SK-N-SH (cell line): ENCODE data around the gene MICB. TPM values are rescaled to one million over a fixed set of nuclear protein-coding genes. Genes with fewer than 3 reads are reported as not detected.

ENCODE experiments used
- CTCF ChIA-PET: fragments of 300-600, 350-600 bp; formaldehyde crosslinking; extraction: SDS; loops from one replicate; lab custom pipeline; 2021; lab: Yijun Ruan, JAX
- POLR2A ChIA-PET: fragments of 350-600 bp; sonication (Branson Sonifier 250); formaldehyde crosslinking; extraction: SDS; loops from one replicate; lab custom pipeline; 2020; ENCODE audit warnings: antibody characterized with exemption, inconsistent platforms; lab: Yijun Ruan, JAX
- DNase-seq: peaks from one replicate; pipeline ENCODE4 v3.0.0; 2012
- H2AFZ ChIP-seq: fragments of 200-600 bp; sonication (generic); 2 replicates; pipeline ENCODE4 v1.8.1; 2016; ENCODE audit warnings: antibody characterized with exemption, mild to moderate bottlenecking, low read depth
- H3F3A ChIP-seq: fragments of 200-600 bp; sonication (generic); replicated peaks from 2 replicates; pipeline ENCODE3; 2016; ENCODE audit warnings: antibody characterized with exemption, mild to moderate bottlenecking; ENCODE audit not compliant: insufficient read depth
- H3K27ac ChIP-seq, 2 experiments: fragments of 200-500 bp in 1 of 2; fragments of 200-600 bp in 1 of 2; sonication (Bioruptor generic) in 1 of 2; sonication (generic), shearing (Covaris generic) in 1 of 2; 2 replicates each; pipeline versions ENCODE4 v1.5.1 to v1.6.1; 2014 to 2016; ENCODE audit warnings: low read depth in 2 of 2, inconsistent platforms in 1 of 2, low read length in 1 of 2, mild to moderate bottlenecking in 1 of 2, mixed read lengths in 1 of 2
- H3K27me3 ChIP-seq: fragments of 200-600 bp; sonication (generic), shearing (Covaris generic); 2 replicates; pipeline ENCODE4 v1.6.1; 2016; ENCODE audit warnings: mixed run types; ENCODE audit not compliant: insufficient read depth
- H3K36me3 ChIP-seq, 2 experiments: fragments of 200-500 bp in 1 of 2; fragments of 200-600 bp in 1 of 2; sonication (Bioruptor generic) in 1 of 2; sonication (generic) in 1 of 2; replicated peaks in 1 of 2; 2 replicates each; pipeline versions ENCODE3 to v1.5.1; 2014 to 2016; ENCODE audit warnings: low read length in 1 of 2, mild to moderate bottlenecking in 1 of 2; ENCODE audit not compliant: insufficient read depth in 2 of 2, control insufficient read depth in 1 of 2
- H3K4me1 ChIP-seq, 2 experiments: fragments of 200-500 bp in 1 of 2; fragments of 200-600 bp in 1 of 2; sonication (Bioruptor generic) in 1 of 2; sonication (generic), shearing (Covaris generic) in 1 of 2; 2 replicates each; pipeline versions ENCODE4 v1.5.1 to v1.6.1; 2014 to 2016; ENCODE audit warnings: low read depth in 1 of 2, low read length in 1 of 2, mixed run types in 1 of 2; ENCODE audit not compliant: insufficient read depth in 2 of 2, control insufficient read depth in 1 of 2
- H3K4me2 ChIP-seq: fragments of 200-600 bp; sonication (generic), shearing (Covaris generic); 2 replicates; pipeline ENCODE4 v1.6.1; 2017; ENCODE audit warnings: mixed run types
- H3K4me3 ChIP-seq, 2 experiments: fragments of 200-500 bp in 1 of 2; fragments of 200-600 bp in 1 of 2; sonication (Bioruptor generic) in 1 of 2; sonication (generic), shearing (Covaris generic) in 1 of 2; 2 replicates each; pipeline versions ENCODE4 v1.5.1 to v1.8.1; 2014 to 2016; ENCODE audit warnings: low read depth in 2 of 2, inconsistent platforms in 1 of 2, low read length in 1 of 2, mild to moderate bottlenecking in 1 of 2, mixed read lengths in 1 of 2, moderate library complexity in 1 of 2
- H3K79me2 ChIP-seq: fragments of 200-600 bp; sonication (generic); 2 replicates; pipeline ENCODE4 v1.8.1; 2017; ENCODE audit warnings: mild to moderate bottlenecking; ENCODE audit not compliant: insufficient read depth
- H3K9ac ChIP-seq: fragments of 200-600 bp; sonication (generic); 2 replicates; pipeline ENCODE4 v1.6.1; 2017; ENCODE audit warnings: mixed run types
- H3K9me2 ChIP-seq: fragments of 200-600 bp; sonication (generic); 2 replicates; pipeline ENCODE4 v1.6.1; 2017; ENCODE audit warnings: mixed run types
- H3K9me3 ChIP-seq: fragments of 200-600 bp; sonication (generic); 2 replicates; pipeline ENCODE4 v1.6.1; 2017; ENCODE audit warnings: mixed run types, mild to moderate bottlenecking, moderate library complexity
- H4K20me1 ChIP-seq: fragments of 200-600 bp; sonication (generic); 2 replicates; pipeline ENCODE4 v1.6.1; 2017; ENCODE audit warnings: mild to moderate bottlenecking, mixed run types; ENCODE audit not compliant: insufficient read depth
- GATA2 ChIP-seq: sonication (generic); formaldehyde crosslinking; IDR thresholded peaks from 2 replicates; pipeline ENCODE4 v1.5.0; 2020; ENCODE audit warnings: mild to moderate bottlenecking, missing genetic modification reagents
- NRF1 ChIP-seq: IDR thresholded peaks from 2 replicates; pipeline ENCODE4 v1.6.1; 2012; ENCODE audit warnings: low read depth, mild to moderate bottlenecking, low read length
- SIN3A ChIP-seq: IDR thresholded peaks from 2 replicates; pipeline ENCODE4 v1.6.1; 2012; ENCODE audit warnings: low read depth, mild to moderate bottlenecking, low read length, moderate library complexity, borderline replicate concordance
- TAF1 ChIP-seq: IDR thresholded peaks from 2 replicates; pipeline ENCODE4 v1.6.1; 2012; ENCODE audit warnings: low read depth, mild to moderate bottlenecking, low read length, moderate library complexity, borderline replicate concordance
- TEAD4 ChIP-seq: IDR thresholded peaks from 2 replicates; pipeline ENCODE4 v1.4.0; 2012; ENCODE audit warnings: mild to moderate bottlenecking, borderline replicate concordance; ENCODE audit not compliant: insufficient read depth
- WGBS: methylation state at CpG from one replicate; pipeline ENCODE4 v1.1.6; 2017; ENCODE audit warnings: low lambda C conversion rate; 5-methylcytosine and 5-hydroxymethylcytosine counted together
- polyA plus RNA-seq, 3 experiments: library from polyadenylated mRNA; depleted of rRNA; stranded (reverse); fragments of >200 nt; gene quantifications; 2 replicates each; pipeline ENCODE4 v1.2.3, GENCODE V29; 2012
- TF ChIP-seq, protein P1 (sequence below): IDR thresholded peaks from 2 replicates; pipeline ENCODE4; 2012
- TF ChIP-seq, protein P2 (sequence below): fragments of 150-350 bp; IDR thresholded peaks from 2 replicates; pipeline ENCODE4 v1.6.1; 2016; ENCODE audit warnings: mild to moderate bottlenecking, low read depth, low read length

MICB gene
- polyA plus RNA-seq, 1 of the 3 experiments (the other 2 are of a cell fraction), result 9.7 TPM

DNA sequence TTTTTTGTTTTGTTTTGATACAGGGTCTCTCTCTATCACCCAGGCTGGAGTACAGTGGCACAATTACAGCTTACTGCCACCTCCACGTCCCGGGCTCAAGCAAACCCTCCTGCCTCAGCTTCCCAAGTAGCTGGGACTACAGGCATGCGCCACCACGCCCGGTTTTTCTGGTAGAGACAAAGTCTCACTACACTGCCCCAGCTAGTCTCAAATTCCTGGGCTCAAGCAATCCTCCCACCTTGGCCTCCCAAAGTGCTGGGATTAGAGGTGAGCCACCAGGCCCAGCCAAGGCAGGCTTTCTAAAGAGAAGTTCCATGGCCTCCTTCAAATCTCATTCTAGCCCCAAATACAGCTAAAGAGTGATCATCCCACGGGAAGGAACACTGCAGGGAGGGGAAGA lies 36.1 kb downstream of the MICB start:
- POLR2A ChIA-PET, result interaction anchor here (1.0 kb wide), 1 partner anchor 8 kb away, joined by 3 read pairs; no protein-coding TSS in a partner anchor
- Histone ChIP-seq H3K9ac (no peak overlapping the region), H4K20me1 (peaks cover 77% of the 10 kb centered on the region), H3K4me2 (no peak overlapping the region), H3K4me1 (peaks cover 5 to 8% of the 10 kb centered on the region in 2 experiments; a peak in 3 of 4 replicates), H2AFZ (no peak overlapping the region), H3K36me3 (peaks cover 82 to 85% of the 10 kb centered on the region in 2 experiments), H3F3A (peaks cover 28% of the 10 kb centered on the region), H3K27me3 (no peaks in the 10 kb centered on the region), H3K9me3 (no peaks in the 10 kb centered on the region), H3K9me2 (no peaks in the 10 kb centered on the region), H3K79me2 (peaks cover 49% of the 10 kb centered on the region), H3K27ac (no peak overlapping the region; a peak in 1 of 4 replicates), H3K4me3 (no peak overlapping the region)
- 85% methylated on average over 6 of the region's 6 CpGs for WGBS
- CTCF ChIA-PET, result interaction anchor here (0.9 to 2.5 kb wide), 3 partner anchors 12 to 65 kb away, joined by 3 to 8 read pairs (median 3); partner anchors contain the start of gene ATP6V1G2
- no peak for DNase-seq
- TF ChIP-seq TEAD4, result no peak
- no peak for TF ChIP-seq GATA2
- TF ChIP-seq NRF1, result no peak
- TF ChIP-seq TAF1, result no peak
- TF ChIP-seq, protein P1, sequence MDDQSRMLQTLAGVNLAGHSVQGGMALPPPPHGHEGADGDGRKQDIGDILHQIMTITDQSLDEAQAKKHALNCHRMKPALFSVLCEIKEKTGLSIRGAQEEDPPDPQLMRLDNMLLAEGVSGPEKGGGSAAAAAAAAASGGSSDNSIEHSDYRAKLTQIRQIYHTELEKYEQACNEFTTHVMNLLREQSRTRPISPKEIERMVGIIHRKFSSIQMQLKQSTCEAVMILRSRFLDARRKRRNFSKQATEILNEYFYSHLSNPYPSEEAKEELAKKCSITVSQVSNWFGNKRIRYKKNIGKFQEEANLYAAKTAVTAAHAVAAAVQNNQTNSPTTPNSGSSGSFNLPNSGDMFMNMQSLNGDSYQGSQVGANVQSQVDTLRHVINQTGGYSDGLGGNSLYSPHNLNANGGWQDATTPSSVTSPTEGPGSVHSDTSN, result no peak
- TF ChIP-seq, protein P2, sequence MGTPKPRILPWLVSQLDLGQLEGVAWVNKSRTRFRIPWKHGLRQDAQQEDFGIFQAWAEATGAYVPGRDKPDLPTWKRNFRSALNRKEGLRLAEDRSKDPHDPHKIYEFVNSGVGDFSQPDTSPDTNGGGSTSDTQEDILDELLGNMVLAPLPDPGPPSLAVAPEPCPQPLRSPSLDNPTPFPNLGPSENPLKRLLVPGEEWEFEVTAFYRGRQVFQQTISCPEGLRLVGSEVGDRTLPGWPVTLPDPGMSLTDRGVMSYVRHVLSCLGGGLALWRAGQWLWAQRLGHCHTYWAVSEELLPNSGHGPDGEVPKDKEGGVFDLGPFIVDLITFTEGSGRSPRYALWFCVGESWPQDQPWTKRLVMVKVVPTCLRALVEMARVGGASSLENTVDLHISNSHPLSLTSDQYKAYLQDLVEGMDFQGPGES, result no peak

DNA sequence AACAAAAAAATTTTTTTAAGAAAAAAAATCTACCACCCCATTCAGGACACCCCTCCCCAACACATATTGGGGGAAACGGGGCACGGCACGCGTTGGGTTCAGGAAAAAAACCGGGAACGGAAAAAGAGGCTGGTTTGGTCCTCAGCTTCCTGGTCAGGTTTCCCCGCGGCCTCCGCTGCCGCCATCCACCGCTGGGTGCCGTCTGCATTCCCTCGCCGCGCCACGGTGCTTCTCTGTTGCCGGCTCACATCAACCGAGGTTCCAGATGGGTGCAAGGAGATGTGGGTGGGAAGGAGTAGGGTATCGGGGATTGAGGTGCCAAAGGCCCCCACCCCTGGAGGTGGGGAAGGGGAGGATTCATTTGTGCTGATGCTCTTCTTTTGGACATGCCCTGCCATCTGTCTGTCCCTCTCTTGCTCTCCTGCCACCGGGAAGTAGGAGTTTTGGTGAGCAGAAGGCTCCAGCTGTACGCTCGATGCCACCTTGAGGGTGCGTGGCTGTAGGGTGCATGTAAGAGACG lies 36.6 kb downstream of the MICB start:
- no peak overlapping the region for H2AFZ ChIP-seq
- H3K27ac ChIP-seq, result no peak overlapping the region
- H3F3A ChIP-seq, result peaks cover 24% of the 10 kb centered on the region
- H3K9me3 ChIP-seq, result no peaks in the 10 kb centered on the region
- H3K4me1 ChIP-seq, result peaks cover 10 to 14% of the 10 kb centered on the region in 2 experiments; a peak in 3 of 4 replicates
- TF ChIP-seq NRF1 (no peak), SIN3A (no peak)
- TF ChIP-seq, all 33 proteins: peak for 0
- Histone ChIP-seq H3K36me3 (peaks cover 84 to 91% of the 10 kb centered on the region in 2 experiments), H3K4me2 (no peak overlapping the region), H3K9me2 (no peaks in the 10 kb centered on the region), H4K20me1 (peaks cover 81% of the 10 kb centered on the region), H3K27me3 (no peaks in the 10 kb centered on the region), H3K9ac (no peak overlapping the region), H3K79me2 (peaks cover 55% of the 10 kb centered on the region), H3K4me3 (no peak overlapping the region)
- CTCF ChIA-PET, result interaction anchor here (0.9 to 2.5 kb wide), 4 partner anchors 12 to 64 kb away, joined by 3 to 8 read pairs (median 4); partner anchors contain the start of gene ATP6V1G2
- POLR2A ChIA-PET, result interaction anchor here (1.0 kb wide), 1 partner anchor 8 kb away, joined by 3 read pairs; no protein-coding TSS in a partner anchor
- DNase-seq, result no peak
- WGBS, result 95% methylated on average over 24 of the region's 24 CpGs
